Measurements from ENCODE around the gene TRIP13.
"Not testable (repeated sequence)": the region's sequence is repeated elsewhere in the genome, so short reads cannot be mapped to it uniquely, and the experiment has no call there.

Gene TRIP13

DNA sequence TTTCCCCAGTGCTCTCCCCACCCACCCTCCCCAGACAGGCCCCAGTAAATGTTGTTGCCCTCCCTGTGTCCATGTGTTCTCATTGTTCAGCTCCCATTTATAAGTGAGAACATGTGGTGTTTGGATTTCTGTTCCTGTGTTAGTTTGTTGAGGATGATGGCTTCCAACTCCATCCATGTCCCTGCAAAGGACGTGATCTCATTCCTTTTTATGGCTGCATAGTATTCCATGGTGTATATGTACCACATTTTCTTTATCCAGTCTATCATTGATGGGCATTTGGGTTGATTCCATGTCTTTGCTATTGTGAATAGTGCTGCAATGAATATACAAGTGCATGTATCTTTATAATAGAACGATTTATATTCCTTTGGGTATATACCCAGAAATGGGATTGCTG, 48.1 kb downstream of the TRIP13 start:
- not testable (repeated sequence) for H3K36me3 ChIP-seq (ENCODE audit: control insufficient read depth, low read depth, low read length); H3K9me3 ChIP-seq (ENCODE audit: control insufficient read depth, low read depth, low read length); H3K4me1 ChIP-seq (ENCODE audit: control insufficient read depth, low read depth, low read length); H3K9ac ChIP-seq (ENCODE audit: low read length); H3K27ac ChIP-seq (ENCODE audit: low read length); H3K4me3 ChIP-seq (ENCODE audit: low read length)
- peaks cover 12% of the 10 kb centered on the region for H3K27me3 ChIP-seq (ENCODE audit: control insufficient read depth, insufficient read depth, low read length)

DNA sequence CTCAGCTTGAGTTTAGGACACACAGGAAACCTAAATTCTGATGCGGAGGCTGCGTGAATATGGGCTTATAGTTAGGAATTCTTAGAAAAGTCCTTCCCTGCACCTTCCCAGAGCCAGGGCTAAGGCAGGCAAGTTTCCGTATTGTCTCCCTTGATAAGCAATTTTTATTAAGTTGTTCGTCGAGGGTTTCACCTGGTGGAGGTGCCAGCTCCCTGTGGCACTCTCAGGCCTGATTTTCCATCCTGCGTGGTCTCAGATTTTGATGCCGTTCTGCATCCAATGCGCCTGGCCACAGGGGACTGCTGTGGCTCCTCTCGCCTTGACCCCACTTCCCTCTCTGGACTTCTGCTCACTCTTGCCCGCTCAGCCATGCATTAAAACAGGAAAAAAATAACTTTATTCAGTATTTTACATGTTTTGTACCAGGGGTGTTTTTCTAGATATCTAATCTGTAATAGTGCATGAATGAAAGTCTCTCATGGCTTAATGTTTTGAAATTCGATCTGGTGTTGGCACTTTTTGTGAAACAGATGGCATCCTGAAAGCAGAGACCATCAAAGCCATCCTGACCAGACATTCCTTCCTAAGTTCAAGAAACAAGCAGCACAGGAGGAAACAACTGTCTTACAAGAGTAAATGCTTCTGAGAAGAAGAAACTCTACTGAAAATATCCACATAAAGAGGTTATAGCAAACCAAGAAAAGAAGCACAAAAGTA, 50.7 kb downstream of the TRIP13 start:
- Histone ChIP-seq H3K27ac (ENCODE audit: low read length) (no peak overlapping the region), H3K4me3 (ENCODE audit: low read length) (no peak overlapping the region), H3K27me3 (ENCODE audit: control insufficient read depth, insufficient read depth, low read length) (peaks cover 24% of the 10 kb centered on the region), H3K36me3 (ENCODE audit: control insufficient read depth, low read depth, low read length) (no peaks in the 10 kb centered on the region), H3K9ac (ENCODE audit: low read length) (no peak overlapping the region), H3K4me1 (ENCODE audit: control insufficient read depth, low read depth, low read length) (peaks cover 6% of the 10 kb centered on the region), H3K9me3 (ENCODE audit: control insufficient read depth, low read depth, low read length) (no peaks in the 10 kb centered on the region)

GRCh38 chr5:943918-944620, 51.4 kb downstream of the TRIP13 start:
- H3K36me3 ChIP-seq (ENCODE audit: control insufficient read depth, low read depth, low read length) = no peaks in the 10 kb centered on the region
- no peak overlapping the region for H3K9ac ChIP-seq (ENCODE audit: low read length)
- no peaks in the 10 kb centered on the region for H3K9me3 ChIP-seq (ENCODE audit: control insufficient read depth, low read depth, low read length)
- H3K27me3 ChIP-seq (ENCODE audit: control insufficient read depth, insufficient read depth, low read length) = peaks cover 24% of the 10 kb centered on the region
- H3K4me3 ChIP-seq (ENCODE audit: low read length) = no peak overlapping the region
- H3K4me1 ChIP-seq (ENCODE audit: control insufficient read depth, low read depth, low read length) = peaks cover 6% of the 10 kb centered on the region
- H3K27ac ChIP-seq (ENCODE audit: low read length) = no peak overlapping the region

DNA sequence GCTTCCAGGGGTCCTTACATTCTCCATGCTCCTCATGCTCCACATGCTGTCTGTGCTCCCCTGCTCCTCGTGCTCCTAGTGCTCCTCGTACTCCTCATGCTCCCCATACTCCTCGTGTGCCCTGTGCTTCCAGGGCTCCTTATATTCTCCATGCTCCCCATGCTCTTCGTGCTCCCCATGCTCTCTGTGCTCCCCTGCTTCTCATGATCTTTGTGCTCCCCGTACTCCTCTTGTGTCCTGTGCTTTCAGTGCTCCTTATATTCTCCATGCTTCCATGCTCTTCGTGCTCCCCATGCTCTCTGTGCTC, 51.9 kb downstream of the TRIP13 start:
- Histone ChIP-seq H3K4me3 (ENCODE audit: low read length) (no peak overlapping the region), H3K27me3 (ENCODE audit: control insufficient read depth, insufficient read depth, low read length) (peaks cover 24% of the 10 kb centered on the region), H3K4me1 (ENCODE audit: control insufficient read depth, low read depth, low read length) (peaks cover 6% of the 10 kb centered on the region), H3K9me3 (ENCODE audit: control insufficient read depth, low read depth, low read length) (no peaks in the 10 kb centered on the region), H3K36me3 (ENCODE audit: control insufficient read depth, low read depth, low read length) (no peaks in the 10 kb centered on the region), H3K9ac (ENCODE audit: low read length) (no peak overlapping the region), H3K27ac (ENCODE audit: low read length) (no peak overlapping the region)

GRCh38 chr5:944992-945685, 52.5 kb downstream of the TRIP13 start:
- no peak overlapping the region for H3K4me3 ChIP-seq (ENCODE audit: low read length)
- H3K36me3 ChIP-seq (ENCODE audit: control insufficient read depth, low read depth, low read length) = no peaks in the 10 kb centered on the region
- H3K27me3 ChIP-seq (ENCODE audit: control insufficient read depth, insufficient read depth, low read length) = peaks cover 24% of the 10 kb centered on the region
- H3K9ac ChIP-seq (ENCODE audit: low read length) = no peak overlapping the region
- peaks cover 6% of the 10 kb centered on the region for H3K4me1 ChIP-seq (ENCODE audit: control insufficient read depth, low read depth, low read length)
- H3K9me3 ChIP-seq (ENCODE audit: control insufficient read depth, low read depth, low read length) = no peaks in the 10 kb centered on the region
- H3K27ac ChIP-seq (ENCODE audit: low read length) = no peak overlapping the region

DNA sequence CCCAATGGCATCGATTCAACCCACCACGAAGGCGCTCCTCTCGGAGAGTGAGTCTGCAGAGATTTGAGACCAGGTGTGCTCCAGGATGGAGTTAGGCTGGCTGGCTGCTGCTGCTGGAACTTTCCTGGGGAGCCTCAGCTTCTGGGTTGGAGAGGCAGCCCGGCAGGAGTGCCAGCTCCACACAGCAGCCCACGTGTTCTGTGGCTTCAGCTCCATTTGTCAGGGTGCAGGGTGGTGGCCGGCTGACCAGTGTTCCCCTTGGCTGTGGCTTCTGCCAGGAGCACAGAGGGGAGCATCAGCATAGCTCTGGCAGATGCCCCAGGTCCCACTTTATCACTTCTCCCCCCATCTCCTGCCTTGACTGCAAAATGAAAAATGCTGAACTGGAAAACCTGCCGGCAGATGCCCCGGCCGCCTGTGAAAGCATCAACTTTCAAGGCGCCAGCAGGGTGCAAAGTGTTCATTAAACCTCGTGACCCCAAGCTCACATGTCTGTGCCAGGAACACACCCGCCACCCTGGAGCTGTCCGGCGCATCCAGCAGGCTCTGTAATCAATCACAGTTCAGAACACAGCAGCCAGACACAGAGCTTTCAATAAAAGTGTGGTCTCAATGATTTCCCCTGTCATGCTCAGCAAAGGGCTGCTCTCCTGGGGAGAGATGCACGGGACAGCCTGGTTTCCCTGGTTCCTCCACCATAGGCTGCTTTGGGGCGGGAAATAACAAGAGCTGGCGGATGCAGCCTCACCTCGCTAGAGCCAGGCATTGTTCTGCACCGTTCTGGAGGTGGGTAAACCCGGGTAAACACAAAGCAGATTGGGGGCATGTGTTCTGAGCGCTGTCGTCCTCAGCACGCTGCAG, 53.2 kb downstream of the TRIP13 start:
- no peak overlapping the region for H3K9ac ChIP-seq (ENCODE audit: low read length)
- H3K4me1 ChIP-seq (ENCODE audit: control insufficient read depth, low read depth, low read length) = peaks cover 6% of the 10 kb centered on the region
- no peak overlapping the region for H3K27ac ChIP-seq (ENCODE audit: low read length)
- no peak overlapping the region for H3K4me3 ChIP-seq (ENCODE audit: low read length)
- H3K36me3 ChIP-seq (ENCODE audit: control insufficient read depth, low read depth, low read length) = no peaks in the 10 kb centered on the region
- H3K27me3 ChIP-seq (ENCODE audit: control insufficient read depth, insufficient read depth, low read length) = peaks cover 24% of the 10 kb centered on the region
- no peaks in the 10 kb centered on the region for H3K9me3 ChIP-seq (ENCODE audit: control insufficient read depth, low read depth, low read length)

DNA sequence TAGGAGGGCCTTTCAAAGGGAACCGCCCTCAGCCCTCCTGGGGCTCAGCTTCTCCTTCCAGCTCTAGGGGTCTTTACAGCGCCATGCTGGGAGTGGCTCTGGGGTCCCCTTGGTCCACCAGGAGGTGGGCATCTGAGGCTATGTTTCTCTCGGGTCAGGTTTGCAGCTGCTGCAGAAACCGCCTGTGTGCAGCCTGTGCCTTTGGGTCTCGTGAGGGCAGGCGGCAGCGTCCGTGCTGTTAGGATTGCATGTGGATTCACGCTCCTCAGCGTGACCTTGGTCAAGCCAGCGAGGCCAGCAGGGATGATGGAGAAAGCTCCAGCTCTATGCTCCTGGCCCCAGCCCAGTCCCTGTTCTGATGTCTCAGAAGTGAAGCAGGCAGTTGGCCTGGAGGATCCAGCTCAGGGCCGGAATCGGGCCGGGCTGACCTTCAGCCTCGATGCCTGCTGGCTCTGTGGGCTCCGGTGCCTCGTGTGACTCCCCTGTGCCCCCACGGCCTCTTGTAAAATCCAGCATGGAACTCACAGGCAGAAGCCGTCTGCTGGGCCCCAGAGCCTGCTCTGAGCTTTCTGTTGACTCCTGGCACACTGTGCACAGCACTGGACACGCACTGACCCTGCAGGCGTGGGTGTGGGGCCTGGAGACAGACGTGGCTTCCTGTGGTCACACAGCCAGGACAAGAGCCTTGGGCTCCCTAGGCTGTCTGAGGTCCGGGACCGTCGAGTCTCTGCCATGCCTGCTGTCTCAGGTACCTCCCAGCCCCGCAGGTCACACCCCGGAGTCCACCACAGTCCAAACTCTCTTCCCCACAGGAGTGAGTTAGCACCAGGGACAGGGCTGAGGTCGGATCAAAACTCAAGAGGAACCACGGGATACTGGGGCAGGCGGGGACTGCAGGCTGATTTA, 54.3 kb downstream of the TRIP13 start:
- Histone ChIP-seq H3K27me3 (ENCODE audit: control insufficient read depth, insufficient read depth, low read length) (peaks cover 24% of the 10 kb centered on the region), H3K9ac (ENCODE audit: low read length) (no peak overlapping the region), H3K27ac (ENCODE audit: low read length) (no peak overlapping the region), H3K9me3 (ENCODE audit: control insufficient read depth, low read depth, low read length) (no peaks in the 10 kb centered on the region), H3K4me3 (ENCODE audit: low read length) (no peak overlapping the region), H3K36me3 (ENCODE audit: control insufficient read depth, low read depth, low read length) (no peaks in the 10 kb centered on the region), H3K4me1 (ENCODE audit: control insufficient read depth, low read depth, low read length) (peaks cover 6% of the 10 kb centered on the region)

GRCh38 chr5:947626-948471, 55.2 kb downstream of the TRIP13 start:
- no peaks in the 10 kb centered on the region for H3K36me3 ChIP-seq (ENCODE audit: control insufficient read depth, low read depth, low read length)
- no peak overlapping the region for H3K4me3 ChIP-seq (ENCODE audit: low read length)
- H3K27me3 ChIP-seq (ENCODE audit: control insufficient read depth, insufficient read depth, low read length) = peaks cover 24% of the 10 kb centered on the region
- no peaks in the 10 kb centered on the region for H3K9me3 ChIP-seq (ENCODE audit: control insufficient read depth, low read depth, low read length)
- H3K4me1 ChIP-seq (ENCODE audit: control insufficient read depth, low read depth, low read length) = peaks cover 6% of the 10 kb centered on the region
- H3K27ac ChIP-seq (ENCODE audit: low read length) = no peak overlapping the region
- H3K9ac ChIP-seq (ENCODE audit: low read length) = no peak overlapping the region

GRCh38 chr5:948472-949274, 56.0 kb downstream of the TRIP13 start:
- Histone ChIP-seq H3K9me3 (ENCODE audit: control insufficient read depth, low read depth, low read length) (no peaks in the 10 kb centered on the region), H3K27ac (ENCODE audit: low read length) (no peak overlapping the region), H3K36me3 (ENCODE audit: control insufficient read depth, low read depth, low read length) (no peaks in the 10 kb centered on the region), H3K4me3 (ENCODE audit: low read length) (no peak overlapping the region), H3K27me3 (ENCODE audit: control insufficient read depth, insufficient read depth, low read length) (peaks cover 24% of the 10 kb centered on the region), H3K9ac (ENCODE audit: low read length) (no peak overlapping the region), H3K4me1 (ENCODE audit: control insufficient read depth, low read depth, low read length) (peaks cover 6% of the 10 kb centered on the region)

DNA sequence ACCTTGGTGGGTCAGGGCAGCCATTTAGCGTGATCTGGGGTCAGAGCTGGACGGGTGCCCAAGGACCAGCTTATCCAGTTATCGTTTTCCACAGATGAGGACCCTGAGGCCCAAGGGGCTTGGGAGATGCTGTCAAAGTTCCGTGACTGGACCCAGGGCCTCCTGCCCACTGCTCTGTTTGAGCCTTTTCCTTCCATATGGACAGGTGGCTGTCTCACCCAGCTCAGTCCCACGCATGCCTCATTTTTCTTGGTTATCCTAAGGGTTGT, 56.5 kb downstream of the TRIP13 start:
- Histone ChIP-seq H3K9ac (ENCODE audit: low read length) (no peak overlapping the region), H3K4me3 (ENCODE audit: low read length) (no peak overlapping the region)

More for the DNA sequence above, 56.5 kb downstream of the TRIP13 start:
- H3K27me3 ChIP-seq (ENCODE audit: control insufficient read depth, insufficient read depth, low read length) = peaks cover 24% of the 10 kb centered on the region
- no peaks in the 10 kb centered on the region for H3K36me3 ChIP-seq (ENCODE audit: control insufficient read depth, low read depth, low read length)
- no peaks in the 10 kb centered on the region for H3K9me3 ChIP-seq (ENCODE audit: control insufficient read depth, low read depth, low read length)
- H3K4me1 ChIP-seq (ENCODE audit: control insufficient read depth, low read depth, low read length) = peaks cover 6% of the 10 kb centered on the region
- H3K27ac ChIP-seq (ENCODE audit: low read length) = no peak overlapping the region

Measured in iPS-18a (cell line).